Coronary artery (tissue), 2 donors: Measurements from ENCODE around the gene TMCC1.
"Not testable (repeated sequence)": the region's sequence is repeated elsewhere in the genome, so short reads cannot be mapped to it uniquely, and the experiment has no call there.

Experiments
- DNase-seq: peaks from one replicate; pipeline ENCODE4 v3.0.0-alpha.2; 2017; ENCODE audit warnings: low spot score
- H3K27ac ChIP-seq, 2 donors: fragments of 200-600 bp; sonication (generic); one replicate each; pipeline ENCODE4 v1.5.1; 2016 to 2019
- H3K4me3 ChIP-seq: fragments of 200-600 bp; sonication (generic); 2 replicates; pipeline ENCODE4 v1.5.1; 2016; ENCODE audit warnings: mild to moderate bottlenecking, moderate library complexity
- CTCF ChIP-seq: fragments of 200-600 bp; sonication (generic); IDR thresholded peaks from one replicate; pipeline ENCODE4 v1.5.1; 2019; ENCODE audit warnings: antibody characterized with exemption

Gene TMCC1

DNA sequence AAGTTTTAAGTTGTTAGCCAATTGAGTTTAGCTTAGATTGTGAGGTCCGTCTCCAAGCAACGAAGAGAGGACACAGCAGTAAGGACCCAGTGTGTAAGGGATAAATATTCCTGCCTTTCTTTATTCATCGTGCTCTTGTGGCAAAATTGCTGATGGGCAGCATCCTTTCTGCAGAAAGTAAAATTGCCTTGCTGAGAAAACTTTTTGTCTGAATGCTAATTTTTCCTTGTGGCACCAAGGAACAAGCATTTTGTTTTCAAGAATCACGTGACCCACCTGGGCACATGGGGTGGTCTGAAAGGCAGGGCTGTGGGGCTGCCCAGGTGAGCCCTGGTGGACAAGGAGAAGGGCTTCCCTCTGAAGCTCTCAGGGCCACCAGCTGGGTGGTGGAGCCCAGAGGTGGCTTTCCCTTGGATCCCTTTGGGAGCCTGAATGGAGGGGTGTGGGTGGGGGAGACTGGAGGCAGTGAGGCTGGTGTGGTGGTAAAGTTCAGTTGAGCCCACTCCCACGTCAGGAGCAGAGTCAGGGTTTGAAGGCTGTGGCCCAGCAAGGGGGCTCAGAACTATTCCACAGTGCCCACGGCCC, 24.0 kb upstream of the TMCC1 start:
- Histone ChIP-seq H3K4me3 (no peak overlapping the region), H3K27ac (no peak overlapping the region)
- no peak for DNase-seq
- TF ChIP-seq CTCF = no peak

DNA sequence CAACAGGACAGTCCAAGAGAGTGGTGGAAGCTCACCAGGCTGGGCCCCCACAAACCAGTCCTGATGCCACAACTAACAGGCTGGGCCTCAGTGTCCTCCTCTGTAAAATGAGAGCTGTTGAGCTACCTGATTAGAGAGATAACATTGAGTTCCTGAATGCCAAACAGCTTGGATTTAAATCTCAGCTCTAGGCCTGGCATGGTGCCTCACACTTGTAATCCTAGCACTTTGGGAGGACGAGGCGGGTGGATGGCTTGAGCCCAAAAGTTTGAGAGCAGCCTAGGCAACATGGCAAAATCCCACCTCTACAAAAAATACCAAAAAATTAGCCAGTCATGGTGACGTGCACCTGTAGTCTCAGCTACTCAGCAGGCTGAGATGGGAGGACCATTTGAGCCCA, 20.1 kb upstream of the TMCC1 start:
- TF ChIP-seq CTCF = no peak
- DNase-seq = no peak
- H3K4me3 ChIP-seq = no peak overlapping the region
- no peak overlapping the region for H3K27ac ChIP-seq

DNA sequence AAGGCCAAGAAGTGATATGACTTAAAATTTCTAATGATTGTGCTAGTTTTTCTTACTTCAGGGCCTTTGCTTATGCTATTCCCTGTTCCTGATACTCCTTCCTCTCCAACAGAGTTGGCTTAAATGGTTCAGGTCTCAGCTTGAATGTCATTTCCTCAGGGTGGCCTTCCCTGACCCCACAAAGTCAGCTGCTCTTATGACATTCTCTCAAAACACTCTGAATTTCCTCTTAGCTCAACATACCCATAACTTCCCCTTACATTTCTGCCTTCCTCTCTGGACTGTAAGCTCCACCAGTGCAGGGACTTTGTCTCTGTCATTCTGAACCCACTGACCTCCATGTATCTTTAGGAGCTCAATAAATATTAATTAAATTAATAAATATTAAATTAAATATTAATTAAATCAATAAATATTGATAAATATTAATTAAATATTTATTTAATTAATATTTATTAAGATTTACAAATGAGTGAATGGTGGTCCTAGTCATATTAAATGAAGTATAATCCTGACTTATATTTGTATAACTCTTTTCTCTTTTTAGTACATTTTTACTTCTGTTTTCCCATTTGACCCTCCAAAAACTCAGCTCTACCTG, 17.9 kb upstream of the TMCC1 start:
- no peak for TF ChIP-seq CTCF
- no peak overlapping the region for H3K4me3 ChIP-seq
- H3K27ac ChIP-seq = no peak overlapping the region
- no peak for DNase-seq

- H3K4me3 ChIP-seq, DNase-seq, H3K27ac ChIP-seq: not testable (repeated sequence)
These were observed 15.7 kb upstream of the TMCC1 start for GRCh38 chr3:129909235-129909634.

- Histone ChIP-seq H3K4me3 (no peak overlapping the region), H3K27ac (no peak overlapping the region)
- no peak for DNase-seq
- TF ChIP-seq CTCF = no peak
These were observed 14.9 kb upstream of the TMCC1 start for GRCh38 chr3:129908417-129908816.

- not testable (repeated sequence) for H3K27ac ChIP-seq, H3K4me3 ChIP-seq, DNase-seq
These were observed 7.8 kb upstream of the TMCC1 start for GRCh38 chr3:129901272-129901671.

GRCh38 chr3:129897026-129897425, 3.5 kb upstream of the TMCC1 start:
- no peak for DNase-seq
- Histone ChIP-seq H3K27ac (no peak overlapping the region), H3K4me3 (no peak overlapping the region)
- no peak for TF ChIP-seq CTCF

DNA sequence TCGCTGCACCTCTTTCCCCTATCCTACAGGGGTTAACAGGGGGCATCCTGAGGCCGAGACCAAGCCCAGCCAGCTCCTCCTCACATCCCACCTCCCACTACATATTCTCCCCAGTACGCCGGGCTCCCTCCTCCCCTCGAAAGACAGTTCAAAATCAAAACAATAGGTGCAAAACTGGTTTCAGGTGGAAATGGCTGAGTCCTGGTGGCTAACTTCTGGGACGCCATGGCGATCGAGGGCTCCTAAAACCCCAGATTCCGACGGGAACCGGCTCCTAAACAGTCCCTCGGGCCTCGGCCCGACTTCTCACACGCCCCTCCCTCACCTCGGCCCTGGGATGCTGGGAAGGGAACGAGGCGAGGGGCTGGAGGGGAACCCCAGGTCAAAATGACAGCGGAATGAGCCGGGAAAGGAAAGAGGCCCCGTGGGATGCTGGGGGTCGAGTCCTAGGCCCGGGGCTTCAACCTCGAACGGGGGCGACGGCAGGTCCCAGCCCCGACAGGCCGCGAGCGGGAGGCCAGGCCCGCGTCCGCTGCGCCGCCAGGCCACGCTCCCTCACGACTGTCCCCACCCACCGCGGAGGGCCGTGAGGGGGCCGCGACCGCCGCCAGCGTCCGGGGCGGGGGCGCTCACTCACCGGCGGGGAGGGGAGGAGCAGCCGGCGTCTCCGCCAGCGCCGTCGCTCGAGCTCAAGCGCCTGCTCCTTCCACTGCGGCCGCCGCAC, 492 bp downstream of the TMCC1 start:
- peak overlapping the region; percentile 86 for H3K4me3 ChIP-seq
- peak overlapping the region; percentile 84 to 93 for H3K27ac ChIP-seq
- DNase-seq = no peak
- no peak for TF ChIP-seq CTCF
